Right cardiac atrium (tissue), 5 donors: ENCODE results near the gene LRATD1. TPM values are rescaled to one million over a fixed set of nuclear protein-coding genes. Genes with fewer than 3 reads are reported as not detected.

Source experiments
- ATAC-seq, 2 donors: fragments of 200-7000 bp; cut with Tn5 transposase; one replicate each; pipeline versions ENCODE4 v1.8.0 to v1.9.1; 2020; ENCODE audit warnings: moderate library complexity in 2 of 2, mild to moderate bottlenecking in 1 of 2
- DNase-seq, 3 donors: peaks; one replicate each; pipeline ENCODE4 v3.0.0-alpha.2; 2020
- H3K27ac ChIP-seq: one replicate; pipeline ENCODE4 v1.5.1; 2013; ENCODE audit warnings: mild to moderate bottlenecking, low read length, control low read depth, moderate library complexity
- H3K27me3 ChIP-seq: one replicate; pipeline ENCODE4 v1.6.1; 2013; ENCODE audit not compliant: control insufficient read depth, insufficient read depth
- H3K4me1 ChIP-seq: one replicate; pipeline ENCODE4 v1.6.1; 2013; ENCODE audit warnings: low read length; ENCODE audit not compliant: control insufficient read depth, insufficient read depth
- H3K4me3 ChIP-seq: one replicate; pipeline ENCODE4 v1.5.1; 2013; ENCODE audit warnings: low read length, control low read depth
- H3K9me3 ChIP-seq: one replicate; pipeline ENCODE4 v1.6.1; 2013; ENCODE audit warnings: low read length; ENCODE audit not compliant: control insufficient read depth
- WGBS: extraction: QIAGEN DNeasy Blood & Tissue Kit; methylation state at CpG from one replicate; pipeline ENCODE4 v1.1.7; 2013; 5-methylcytosine and 5-hydroxymethylcytosine counted together
- intact Hi-C, 4 donors: fragments of 100-400 bp; cut with DNase I; formaldehyde crosslinking; loops; one replicate each; pipeline versions ENCODE4 v1.11.0 to v1.14.0; 2022 to 2023
- polyA plus RNA-seq: library from polyadenylated mRNA; stranded (reverse); fragments of 200-250 nt; gene quantifications from one replicate; pipeline ENCODE4 v1.2.3, GENCODE V29; 2013
- total RNA-seq, 4 donors: library from RNA; stranded (reverse); fragmentation: NEBNext Ultra II Directional; extraction: Animal tissue kit (Norgen Biotek cat#: 25700); gene quantifications; one replicate each; pipeline ENCODE4 v1.2.1, GENCODE V29; 2021
- donor health status: healthy with polysubstance abuse.
- donor health status: DM: no; HTN: yes; CAD: no.
- donor health status: DM: no; HTN: no; CAD: no.
- donor health status: DM: no; HTN: yes; CAD: no; lungs with severe emphysema.
- donor health status: DM: yes; HTN: yes; CAD: no.

Gene LRATD1
- total and polyA plus RNA-seq, 5 donors: 1.9 to 13.5 (median 9.6) TPM

- no peak overlapping the region for H3K27ac ChIP-seq
- H3K9me3 ChIP-seq: no peaks in the 10 kb centered on the region
- no peaks in the 10 kb centered on the region for H3K4me1 ChIP-seq
- DNase-seq (no peak), ATAC-seq (no peak)
- 72% methylated on average over 3 of the region's 3 CpGs for WGBS
- no peaks in the 10 kb centered on the region for H3K27me3 ChIP-seq
- intact Hi-C loops: no loop called here
- no peak overlapping the region for H3K4me3 ChIP-seq
Measured at GRCh38 chr2:14661163-14661562, 28.6 kb downstream of the LRATD1 start.

- intact Hi-C loops: no loop called here
- H3K4me1 ChIP-seq: no peaks in the 10 kb centered on the region
- H3K27ac ChIP-seq: no peak overlapping the region
- WGBS: 76% methylated on average over 8 of the region's 8 CpGs
- ATAC-seq (no peak), DNase-seq (no peak)
- H3K27me3 ChIP-seq: no peaks in the 10 kb centered on the region
- H3K9me3 ChIP-seq: no peaks in the 10 kb centered on the region
- H3K4me3 ChIP-seq: no peak overlapping the region
Measured at GRCh38 chr2:14673351-14673875, 40.9 kb downstream of the LRATD1 start.

- DNase-seq: no peak
- WGBS: 85% methylated on average over 1 of the region's 1 CpG
- Histone ChIP-seq H3K27me3 (no peaks in the 10 kb centered on the region), H3K27ac (no peak overlapping the region), H3K9me3 (no peaks in the 10 kb centered on the region), H3K4me1 (no peaks in the 10 kb centered on the region), H3K4me3 (no peak overlapping the region)
- no peak for ATAC-seq
- intact Hi-C loops: no loop called here
Measured at GRCh38 chr2:14675489-14675888, 43.0 kb downstream of the LRATD1 start.

- H3K4me1 ChIP-seq: no peaks in the 10 kb centered on the region
- no peak overlapping the region for H3K4me3 ChIP-seq
- ATAC-seq (no peak), DNase-seq (no peak)
- no peak overlapping the region for H3K27ac ChIP-seq
- intact Hi-C loops: no loop called here
- H3K9me3 ChIP-seq: no peaks in the 10 kb centered on the region
- H3K27me3 ChIP-seq: no peaks in the 10 kb centered on the region
Measured at GRCh38 chr2:14676371-14676770, 43.9 kb downstream of the LRATD1 start.

- no peaks in the 10 kb centered on the region for H3K9me3 ChIP-seq
- 61% methylated on average over 1 of the region's 1 CpG for WGBS
- no peaks in the 10 kb centered on the region for H3K27me3 ChIP-seq
- intact Hi-C loops: no loop called here
- H3K4me3 ChIP-seq: no peak overlapping the region
- no peak overlapping the region for H3K27ac ChIP-seq
- ATAC-seq (no peak), DNase-seq (no peak)
- H3K4me1 ChIP-seq: no peaks in the 10 kb centered on the region
Measured at GRCh38 chr2:14677039-14677438, 44.5 kb downstream of the LRATD1 start.

- ATAC-seq (no peak), DNase-seq (no peak)
- intact Hi-C loops: no loop called here
- Histone ChIP-seq H3K27me3 (no peaks in the 10 kb centered on the region), H3K4me3 (no peak overlapping the region), H3K9me3 (no peaks in the 10 kb centered on the region), H3K4me1 (no peaks in the 10 kb centered on the region), H3K27ac (no peak overlapping the region)
- 32% methylated on average over 1 of the region's 1 CpG for WGBS
Measured at GRCh38 chr2:14678761-14679160, 46.2 kb downstream of the LRATD1 start.

- Histone ChIP-seq H3K4me1 (no peaks in the 10 kb centered on the region), H3K4me3 (no peak overlapping the region), H3K27me3 (no peaks in the 10 kb centered on the region), H3K27ac (no peak overlapping the region), H3K9me3 (no peaks in the 10 kb centered on the region)
- no peak for ATAC-seq
- no peak for DNase-seq
- WGBS: 80% methylated on average over 3 of the region's 3 CpGs
- intact Hi-C loops: no loop called here
Measured at GRCh38 chr2:14681608-14682007, 49.1 kb downstream of the LRATD1 start.
